Keratinocyte (primary cell): ENCODE data around the gene MRPL38. TPM values are rescaled to one million over a fixed set of nuclear protein-coding genes. Genes with fewer than 3 reads are reported as not detected.

Experiments
- DNase-seq: peaks from one replicate; pipeline ENCODE4 v3.0.0-alpha.2; 2011; ENCODE audit warnings: low read depth, missing footprints, low spot score
- FAIRE-seq: peaks from 2 replicates; lab custom pipeline; 2011; peaks lifted over from hg19 to GRCh38; lab: Jason Lieb, UNC
- H2AFZ ChIP-seq: 2 replicates; pipeline ENCODE4 v1.6.0; 2012; ENCODE audit warnings: low read length, control low read depth, inconsistent platforms; ENCODE audit not compliant: control insufficient read depth
- H3K27ac ChIP-seq: 2 replicates; pipeline ENCODE4 v1.5.1; 2011; ENCODE audit warnings: low read length; ENCODE audit not compliant: control insufficient read depth, insufficient read depth
- H3K27me3 ChIP-seq: 3 replicates; pipeline ENCODE4 v1.6.0; 2011; ENCODE audit warnings: low read length; ENCODE audit not compliant: control insufficient read depth, insufficient read depth; ENCODE audit errors: extremely low read depth
- H3K36me3 ChIP-seq, 2 experiments: 2 replicates in 1 of 2; 3 replicates in 1 of 2; pipeline ENCODE4 v1.5.1; 2011; ENCODE audit warnings: low read length in 2 of 2, mild to moderate bottlenecking in 1 of 2; ENCODE audit not compliant: control insufficient read depth in 2 of 2, insufficient read depth in 2 of 2; ENCODE audit errors: extremely low read depth in 1 of 2
- H3K4me1 ChIP-seq: 3 replicates; pipeline ENCODE4 v1.5.1; 2011; ENCODE audit warnings: low read length; ENCODE audit not compliant: control insufficient read depth, insufficient read depth; ENCODE audit errors: extremely low read depth
- H3K4me2 ChIP-seq: 3 replicates; pipeline ENCODE4 v1.6.0; 2011; ENCODE audit warnings: low read depth, low read length; ENCODE audit not compliant: control insufficient read depth, insufficient read depth; ENCODE audit errors: extremely low read depth
- H3K4me3 ChIP-seq, 3 experiments: fragments of 200-600 bp in 1 of 3; sonication (generic) in 1 of 3; 2 replicates in 2 of 3; 3 replicates in 1 of 3; pipeline ENCODE4 v1.5.1; 2011 to 2016; ENCODE audit warnings: low read length in 3 of 3, mild to moderate bottlenecking in 3 of 3, control low read depth in 2 of 3, inconsistent platforms in 1 of 3, low read depth in 1 of 3, mixed read lengths in 1 of 3, mixed run types in 1 of 3, moderate library complexity in 1 of 3; ENCODE audit not compliant: control insufficient read depth in 2 of 3, insufficient read depth in 2 of 3; ENCODE audit errors: extremely low read depth in 1 of 3
- H3K79me2 ChIP-seq: 2 replicates; pipeline ENCODE4 v1.6.0; 2012; ENCODE audit warnings: low read length; ENCODE audit not compliant: control insufficient read depth, insufficient read depth
- H3K9ac ChIP-seq: 3 replicates; pipeline ENCODE4 v1.6.0; 2011; ENCODE audit warnings: low read length; ENCODE audit not compliant: control insufficient read depth, insufficient read depth; ENCODE audit errors: extremely low read depth
- H3K9me1 ChIP-seq: 3 replicates; pipeline ENCODE4 v1.6.0; 2011; ENCODE audit warnings: low read length; ENCODE audit not compliant: control insufficient read depth, insufficient read depth; ENCODE audit errors: extremely low read depth
- H3K9me3 ChIP-seq: 2 replicates; pipeline ENCODE4 v1.5.1; 2012; ENCODE audit warnings: low read depth, low read length; ENCODE audit not compliant: control insufficient read depth
- H4K20me1 ChIP-seq: 3 replicates; pipeline ENCODE4 v1.6.0; 2011; ENCODE audit warnings: low read length; ENCODE audit not compliant: control insufficient read depth, insufficient read depth; ENCODE audit errors: extremely low read depth
- CTCF ChIP-seq, 3 experiments: IDR thresholded peaks in 1 of 3; conservative IDR thresholded peaks in 1 of 3; optimal IDR thresholded peaks in 1 of 3; 2 replicates in 2 of 3; 3 replicates in 1 of 3; pipeline versions ENCODE3 to v1.5.1; 2011; ENCODE audit warnings: low read length in 3 of 3, mild to moderate bottlenecking in 3 of 3, moderate library complexity in 2 of 3, control low read depth in 1 of 3, inconsistent platforms in 1 of 3; ENCODE audit not compliant: insufficient read depth in 2 of 3; ENCODE audit errors: extremely low read depth in 1 of 3
- EZH2 ChIP-seq: IDR thresholded peaks from one replicate; pipeline ENCODE4 v1.6.1; 2012; ENCODE audit warnings: inconsistent platforms, mild to moderate bottlenecking, low read length, moderate library complexity
- dilution Hi-C: fragments of 300-500 bp; cut with MboI; formaldehyde crosslinking; loops from one replicate; pipeline ENCODE4 v1.7.0; 2020; ENCODE audit warnings: low sequenced_read_pairs; ENCODE audit not compliant: extremely low pct_ligation_motif_present
- polyA plus RNA-seq, 5 experiments: library from polyadenylated mRNA; depleted of rRNA in 3 of 5; stranded (reverse) in 3 of 5; stranded (forward) in 1 of 5; unstranded in 1 of 5; fragments of >200 nt; gene quantifications; 1 replicate in 1 of 5; 2 replicates in 3 of 5; 3 replicates in 1 of 5; pipeline versions ENCODE4 v1.2.1 to v1.2.3, GENCODE V29; 2011 to 2012; ENCODE audit warnings: missing spikeins in 2 of 5, low read depth in 1 of 5, low replicate concordance in 1 of 5

MRPL38 gene
- polyA plus RNA-seq, 1 donor (not counting 4 experiments of a cell fraction or from before 2014, with no cell fraction given), result 25.2 TPM

- FAIRE-seq, result peak; percentile 9
- no peak overlapping the region for H3K27ac ChIP-seq
Observed at GRCh38 chr17:75909051-75909811, 4.5 kb upstream of the MRPL38 start.

GRCh38 chr17:75908201-75908600 is 3.5 kb upstream of the MRPL38 start:
- Histone ChIP-seq H3K79me2 (peaks cover 8% of the 10 kb centered on the region), H3K27me3 (no peaks in the 10 kb centered on the region), H3K4me1 (peaks cover 32% of the 10 kb centered on the region), H3K4me3 (no peak overlapping the region), H3K9ac (no peak overlapping the region), H4K20me1 (no peaks in the 10 kb centered on the region), H3K9me3 (no peaks in the 10 kb centered on the region), H2AFZ (no peak overlapping the region), H3K27ac (no peak overlapping the region), H3K9me1 (peaks cover 2% of the 10 kb centered on the region), H3K4me2 (no peak overlapping the region), H3K36me3 (peaks cover 0 to 5% of the 10 kb centered on the region in 2 experiments)
- FAIRE-seq (no peak), DNase-seq (no peak)
- TF ChIP-seq CTCF (optimal IDR thresholded peaks at IDR 0.05 in 1 of 3, IDR thresholded peaks at IDR 0.05 in 1 of 3, conservative IDR thresholded peaks at IDR 0.05 in 1 of 3; ENCODE audit: extremely low read depth in 1 of 3, insufficient read depth in 2 of 3, low read length in 3 of 3) (no peak), EZH2 (no peak)
- dilution Hi-C loops, result no loop called here

More at GRCh38 chr17:75909051-75909811, 4.5 kb upstream of the MRPL38 start:
- Histone ChIP-seq H3K9ac (no peak overlapping the region), H3K4me2 (peak overlapping the region; percentile 65), H3K4me1 (peaks cover 29% of the 10 kb centered on the region), H3K36me3 (peaks cover 0 to 5% of the 10 kb centered on the region in 2 experiments), H3K9me1 (peaks cover 2% of the 10 kb centered on the region), H3K9me3 (no peaks in the 10 kb centered on the region), H2AFZ (no peak overlapping the region), H3K27me3 (no peaks in the 10 kb centered on the region), H4K20me1 (no peaks in the 10 kb centered on the region), H3K4me3 (no peak overlapping the region), H3K79me2 (peaks cover 3% of the 10 kb centered on the region)
- TF ChIP-seq CTCF (optimal IDR thresholded peaks at IDR 0.05 in 1 of 3, IDR thresholded peaks at IDR 0.05 in 1 of 3, conservative IDR thresholded peaks at IDR 0.05 in 1 of 3; ENCODE audit: extremely low read depth in 1 of 3, insufficient read depth in 2 of 3, low read length in 3 of 3) (no peak), EZH2 (no peak)
- dilution Hi-C loops, result no loop called here
- DNase-seq, result no peak
